Liver (tissue), 9 donors: ENCODE results near the gene MAP6D1. TPM values are rescaled to one million over a fixed set of nuclear protein-coding genes. Genes with fewer than 3 reads are reported as not detected.

Experiments used
- DNase-seq: peaks from one replicate; pipeline ENCODE4 v3.0.0-alpha.2; 2017; ENCODE audit warnings: low spot score
- H3K27ac ChIP-seq, 2 donors: one replicate each; pipeline ENCODE4 v1.7.0; 2013; ENCODE audit warnings: inconsistent platforms in 2 of 2, low read length in 2 of 2, control low read depth in 1 of 2, low read depth in 1 of 2, mild to moderate bottlenecking in 1 of 2
- H3K27me3 ChIP-seq, 4 donors: one replicate each; pipeline versions ENCODE4 v1.6.1 to v1.7.0; 2013; ENCODE audit warnings: low read length in 3 of 4, inconsistent platforms in 1 of 4, mild to moderate bottlenecking in 1 of 4, moderate library complexity in 1 of 4; ENCODE audit not compliant: control insufficient read depth in 4 of 4, insufficient read depth in 4 of 4
- H3K36me3 ChIP-seq, 4 donors: one replicate each; pipeline versions ENCODE4 v1.6.1 to v1.7.0; 2013; ENCODE audit warnings: low read length in 3 of 4, mild to moderate bottlenecking in 3 of 4, low read depth in 1 of 4, moderate library complexity in 1 of 4; ENCODE audit not compliant: control insufficient read depth in 4 of 4, insufficient read depth in 3 of 4
- H3K4me1 ChIP-seq, 4 donors: one replicate each; pipeline versions ENCODE4 v1.6.1 to v1.7.0; 2013; ENCODE audit warnings: low read length in 3 of 4, mild to moderate bottlenecking in 3 of 4, moderate library complexity in 1 of 4; ENCODE audit not compliant: control insufficient read depth in 4 of 4, insufficient read depth in 4 of 4
- H3K4me3 ChIP-seq, 3 donors: one replicate each; pipeline versions ENCODE4 v1.6.1 to v1.7.0; 2013; ENCODE audit warnings: low read length in 3 of 3, control low read depth in 1 of 3, low read depth in 1 of 3, mild to moderate bottlenecking in 1 of 3
- H3K9ac ChIP-seq, 2 donors: one replicate each; pipeline ENCODE4 v1.7.0; 2013; ENCODE audit warnings: low read length in 2 of 2, mild to moderate bottlenecking in 2 of 2, moderate library complexity in 2 of 2, control low read depth in 1 of 2, low read depth in 1 of 2
- H3K9me3 ChIP-seq, 4 donors: one replicate each; pipeline versions ENCODE4 v1.6.1 to v1.7.0; 2013; ENCODE audit warnings: low read length in 3 of 4; ENCODE audit not compliant: control insufficient read depth in 4 of 4
- EGR1 ChIP-seq, 2 donors: IDR thresholded peaks; 2 replicates each; pipeline ENCODE4 v1.6.1; 2016 to 2018; ENCODE audit warnings: antibody characterized with exemption in 2 of 2, low read depth in 2 of 2
- FOXA1 ChIP-seq: IDR thresholded peaks from 2 replicates; pipeline ENCODE4 v1.6.1; 2016; ENCODE audit warnings: antibody characterized with exemption
- FOXA2 ChIP-seq: IDR thresholded peaks from 2 replicates; pipeline ENCODE4 v1.6.1; 2016; ENCODE audit warnings: antibody characterized with exemption
- GABPA ChIP-seq, 2 donors: IDR thresholded peaks in 1 of 2; conservative IDR thresholded peaks in 1 of 2; 2 replicates each; pipeline ENCODE4 v1.6.1; 2016; ENCODE audit warnings: antibody characterized with exemption in 2 of 2, mild to moderate bottlenecking in 1 of 2, moderate library complexity in 1 of 2
- HNF4G ChIP-seq: IDR thresholded peaks from 2 replicates; pipeline ENCODE4 v1.6.1; 2016; ENCODE audit warnings: antibody characterized with exemption
- JUND ChIP-seq, 2 donors: IDR thresholded peaks; 2 replicates each; pipeline ENCODE4 v1.6.1; 2016; ENCODE audit warnings: antibody characterized with exemption in 2 of 2
- RAD21 ChIP-seq, 2 donors: IDR thresholded peaks; 2 replicates each; pipeline ENCODE4 v1.6.1; 2016; ENCODE audit warnings: antibody characterized with exemption in 2 of 2, mild to moderate bottlenecking in 2 of 2
- RXRA ChIP-seq, 2 donors: IDR thresholded peaks; 2 replicates each; pipeline ENCODE4 v1.6.1; 2017 to 2018; ENCODE audit warnings: antibody characterized with exemption in 2 of 2, mild to moderate bottlenecking in 1 of 2
- SP1 ChIP-seq: IDR thresholded peaks from 2 replicates; pipeline ENCODE4 v1.6.1; 2018; ENCODE audit warnings: antibody characterized with exemption, mild to moderate bottlenecking
- TAF1 ChIP-seq: conservative IDR thresholded peaks from 2 replicates; pipeline ENCODE4 v1.6.1; 2016; ENCODE audit warnings: antibody characterized with exemption, mild to moderate bottlenecking
- YY1 ChIP-seq: IDR thresholded peaks from 2 replicates; pipeline ENCODE4 v1.6.1; 2016; ENCODE audit warnings: antibody characterized with exemption, mild to moderate bottlenecking
- WGBS: extraction: QIAGEN DNeasy Blood & Tissue Kit; methylation state at CpG from one replicate; pipeline ENCODE4 v1.1.7; 2013; 5-methylcytosine and 5-hydroxymethylcytosine counted together
- polyA plus RNA-seq, 2 donors: library from polyadenylated mRNA; stranded (reverse) in 1 of 2; unstranded in 1 of 2; fragments of 200-250 nt in 1 of 2; fragments of >200 nt in 1 of 2; fragmentation: Nextera tagmentation in 1 of 2; extraction: Ambion mirVana in 1 of 2; gene quantifications; one replicate each; pipeline versions ENCODE4 v1.2.1 to v1.2.3, GENCODE V29; 2013 to 2015
- total RNA-seq, 2 donors: library from RNA; depleted of rRNA; stranded (reverse); fragments of >200 nt; gene quantifications; one replicate each; pipeline ENCODE4 v1.2.3, GENCODE V29; 2014
- TF ChIP-seq, protein P1 (sequence below): IDR thresholded peaks from 2 replicates; pipeline ENCODE4 v1.6.1; 2016; ENCODE audit warnings: antibody characterized with exemption
- TF ChIP-seq, protein P2 (sequence below): IDR thresholded peaks from 2 replicates; pipeline ENCODE4 v1.6.1; 2016; ENCODE audit warnings: antibody characterized with exemption
- TF ChIP-seq, protein P3 (sequence below): IDR thresholded peaks from 2 replicates; pipeline ENCODE4 v1.6.1; 2016; ENCODE audit warnings: antibody characterized with exemption, mild to moderate bottlenecking
- TF ChIP-seq, protein P4 (sequence below): fragments of 150-350 bp; IDR thresholded peaks from 2 replicates; pipeline ENCODE4 v1.5.1; 2017; ENCODE audit warnings: improper control_type of control experiment, low read depth, low read length; ENCODE audit not compliant: missing input control
- TF ChIP-seq, protein P5 (sequence below): IDR thresholded peaks from 2 replicates; pipeline ENCODE4 v1.6.1; 2016; ENCODE audit warnings: antibody characterized with exemption
- donor health status: healthy.
- donor health status: healthy.
- donor health status: healthy.
- donor health status: healthy.
- donor health status: healthy.

Gene MAP6D1
- total and polyA plus RNA-seq, 4 donors = 0.06 to 0.33 (median 0.19) TPM; not detected in 1

DNA sequence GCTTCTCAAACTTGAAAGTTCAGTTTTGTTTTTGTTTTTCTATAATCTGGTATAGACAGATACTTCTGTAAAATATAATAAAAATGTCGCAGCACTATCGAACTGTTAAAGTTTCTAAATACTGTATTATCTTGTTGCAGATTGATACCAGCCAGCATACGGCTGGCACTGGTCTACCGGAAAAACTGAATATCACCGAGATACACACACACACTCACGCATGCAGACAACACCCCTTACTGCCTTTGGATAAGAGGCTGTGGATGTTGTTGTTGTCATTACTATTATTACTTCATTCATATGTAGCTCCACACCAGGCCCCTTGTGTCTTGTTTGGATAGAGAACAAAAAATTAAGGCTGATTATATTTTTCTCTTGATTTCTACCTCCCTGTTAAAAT, 32.4 kb downstream of the MAP6D1 start:
- peaks cover 2 to 13% (median 12%) of the 10 kb centered on the region in 4 donors for H3K36me3 ChIP-seq
- H3K27me3 ChIP-seq = no peaks in the 10 kb centered on the region
- no peak overlapping the region for H3K9ac ChIP-seq
- no peak for DNase-seq
- H3K27ac ChIP-seq = no peak overlapping the region
- WGBS = 98% methylated on average over 6 of the region's 6 CpGs
- H3K4me1 ChIP-seq = no peaks in the 10 kb centered on the region
- H3K4me3 ChIP-seq = no peak overlapping the region
- TF ChIP-seq TAF1 (no peak), GABPA (IDR thresholded peaks at IDR 0.05 in 1 of 2, conservative IDR thresholded peaks at IDR 0.05 in 1 of 2) (no peak), JUND (IDR thresholded peaks at IDR 0.05) (no peak), RXRA (IDR thresholded peaks at IDR 0.05) (no peak), RAD21 (IDR thresholded peaks at IDR 0.05) (no peak), FOXA1 (no peak)
- TF ChIP-seq, protein P1, sequence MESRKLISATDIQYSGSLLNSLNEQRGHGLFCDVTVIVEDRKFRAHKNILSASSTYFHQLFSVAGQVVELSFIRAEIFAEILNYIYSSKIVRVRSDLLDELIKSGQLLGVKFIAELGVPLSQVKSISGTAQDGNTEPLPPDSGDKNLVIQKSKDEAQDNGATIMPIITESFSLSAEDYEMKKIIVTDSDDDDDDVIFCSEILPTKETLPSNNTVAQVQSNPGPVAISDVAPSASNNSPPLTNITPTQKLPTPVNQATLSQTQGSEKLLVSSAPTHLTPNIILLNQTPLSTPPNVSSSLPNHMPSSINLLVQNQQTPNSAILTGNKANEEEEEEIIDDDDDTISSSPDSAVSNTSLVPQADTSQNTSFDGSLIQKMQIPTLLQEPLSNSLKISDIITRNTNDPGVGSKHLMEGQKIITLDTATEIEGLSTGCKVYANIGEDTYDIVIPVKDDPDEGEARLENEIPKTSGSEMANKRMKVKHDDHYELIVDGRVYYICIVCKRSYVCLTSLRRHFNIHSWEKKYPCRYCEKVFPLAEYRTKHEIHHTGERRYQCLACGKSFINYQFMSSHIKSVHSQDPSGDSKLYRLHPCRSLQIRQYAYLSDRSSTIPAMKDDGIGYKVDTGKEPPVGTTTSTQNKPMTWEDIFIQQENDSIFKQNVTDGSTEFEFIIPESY = no peak
- TF ChIP-seq, protein P2, sequence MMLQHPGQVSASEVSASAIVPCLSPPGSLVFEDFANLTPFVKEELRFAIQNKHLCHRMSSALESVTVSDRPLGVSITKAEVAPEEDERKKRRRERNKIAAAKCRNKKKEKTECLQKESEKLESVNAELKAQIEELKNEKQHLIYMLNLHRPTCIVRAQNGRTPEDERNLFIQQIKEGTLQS = no peak
- TF ChIP-seq, protein P3, sequence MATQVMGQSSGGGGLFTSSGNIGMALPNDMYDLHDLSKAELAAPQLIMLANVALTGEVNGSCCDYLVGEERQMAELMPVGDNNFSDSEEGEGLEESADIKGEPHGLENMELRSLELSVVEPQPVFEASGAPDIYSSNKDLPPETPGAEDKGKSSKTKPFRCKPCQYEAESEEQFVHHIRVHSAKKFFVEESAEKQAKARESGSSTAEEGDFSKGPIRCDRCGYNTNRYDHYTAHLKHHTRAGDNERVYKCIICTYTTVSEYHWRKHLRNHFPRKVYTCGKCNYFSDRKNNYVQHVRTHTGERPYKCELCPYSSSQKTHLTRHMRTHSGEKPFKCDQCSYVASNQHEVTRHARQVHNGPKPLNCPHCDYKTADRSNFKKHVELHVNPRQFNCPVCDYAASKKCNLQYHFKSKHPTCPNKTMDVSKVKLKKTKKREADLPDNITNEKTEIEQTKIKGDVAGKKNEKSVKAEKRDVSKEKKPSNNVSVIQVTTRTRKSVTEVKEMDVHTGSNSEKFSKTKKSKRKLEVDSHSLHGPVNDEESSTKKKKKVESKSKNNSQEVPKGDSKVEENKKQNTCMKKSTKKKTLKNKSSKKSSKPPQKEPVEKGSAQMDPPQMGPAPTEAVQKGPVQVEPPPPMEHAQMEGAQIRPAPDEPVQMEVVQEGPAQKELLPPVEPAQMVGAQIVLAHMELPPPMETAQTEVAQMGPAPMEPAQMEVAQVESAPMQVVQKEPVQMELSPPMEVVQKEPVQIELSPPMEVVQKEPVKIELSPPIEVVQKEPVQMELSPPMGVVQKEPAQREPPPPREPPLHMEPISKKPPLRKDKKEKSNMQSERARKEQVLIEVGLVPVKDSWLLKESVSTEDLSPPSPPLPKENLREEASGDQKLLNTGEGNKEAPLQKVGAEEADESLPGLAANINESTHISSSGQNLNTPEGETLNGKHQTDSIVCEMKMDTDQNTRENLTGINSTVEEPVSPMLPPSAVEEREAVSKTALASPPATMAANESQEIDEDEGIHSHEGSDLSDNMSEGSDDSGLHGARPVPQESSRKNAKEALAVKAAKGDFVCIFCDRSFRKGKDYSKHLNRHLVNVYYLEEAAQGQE = no peak
- TF ChIP-seq, protein P4, sequence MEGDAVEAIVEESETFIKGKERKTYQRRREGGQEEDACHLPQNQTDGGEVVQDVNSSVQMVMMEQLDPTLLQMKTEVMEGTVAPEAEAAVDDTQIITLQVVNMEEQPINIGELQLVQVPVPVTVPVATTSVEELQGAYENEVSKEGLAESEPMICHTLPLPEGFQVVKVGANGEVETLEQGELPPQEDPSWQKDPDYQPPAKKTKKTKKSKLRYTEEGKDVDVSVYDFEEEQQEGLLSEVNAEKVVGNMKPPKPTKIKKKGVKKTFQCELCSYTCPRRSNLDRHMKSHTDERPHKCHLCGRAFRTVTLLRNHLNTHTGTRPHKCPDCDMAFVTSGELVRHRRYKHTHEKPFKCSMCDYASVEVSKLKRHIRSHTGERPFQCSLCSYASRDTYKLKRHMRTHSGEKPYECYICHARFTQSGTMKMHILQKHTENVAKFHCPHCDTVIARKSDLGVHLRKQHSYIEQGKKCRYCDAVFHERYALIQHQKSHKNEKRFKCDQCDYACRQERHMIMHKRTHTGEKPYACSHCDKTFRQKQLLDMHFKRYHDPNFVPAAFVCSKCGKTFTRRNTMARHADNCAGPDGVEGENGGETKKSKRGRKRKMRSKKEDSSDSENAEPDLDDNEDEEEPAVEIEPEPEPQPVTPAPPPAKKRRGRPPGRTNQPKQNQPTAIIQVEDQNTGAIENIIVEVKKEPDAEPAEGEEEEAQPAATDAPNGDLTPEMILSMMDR = no peak
- TF ChIP-seq, protein P5, sequence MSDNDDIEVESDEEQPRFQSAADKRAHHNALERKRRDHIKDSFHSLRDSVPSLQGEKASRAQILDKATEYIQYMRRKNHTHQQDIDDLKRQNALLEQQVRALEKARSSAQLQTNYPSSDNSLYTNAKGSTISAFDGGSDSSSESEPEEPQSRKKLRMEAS = no peak
- H3K9me3 ChIP-seq = no peaks in the 10 kb centered on the region

DNA sequence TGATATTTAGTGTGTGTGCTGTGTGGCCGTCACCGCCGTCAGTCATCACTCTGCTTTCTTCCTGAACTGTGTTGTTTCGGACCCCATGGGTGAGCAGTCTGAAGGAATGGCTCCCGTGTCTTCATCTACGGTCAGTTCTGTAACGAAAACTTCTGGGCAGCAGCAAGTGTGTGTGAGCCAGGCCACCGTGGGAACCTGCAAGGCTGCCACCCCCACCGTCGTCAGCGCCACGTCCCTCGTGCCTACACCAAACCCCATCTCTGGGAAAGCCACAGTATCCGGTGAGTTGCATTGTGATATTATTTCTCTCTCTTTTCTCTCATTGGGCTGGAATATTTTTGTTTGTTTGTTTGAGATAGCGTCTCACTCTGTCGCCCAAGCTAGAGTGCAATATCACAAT, 34.7 kb downstream of the MAP6D1 start:
- Histone ChIP-seq H3K36me3 (peaks cover 3 to 17% (median 17%) of the 10 kb centered on the region in 4 donors), H3K27me3 (no peaks in the 10 kb centered on the region), H3K4me1 (no peaks in the 10 kb centered on the region), H3K27ac (no peak overlapping the region), H3K9me3 (no peaks in the 10 kb centered on the region), H3K9ac (no peak overlapping the region), H3K4me3 (no peak overlapping the region)
- WGBS = 97% methylated on average over 16 of the region's 16 CpGs
- no peak for DNase-seq
- no peak for TF ChIP-seq HNF4G
- TF ChIP-seq, protein P1 = no peak
- no peak for TF ChIP-seq RAD21 (IDR thresholded peaks at IDR 0.05)
- TF ChIP-seq EGR1 (IDR thresholded peaks at IDR 0.05; ENCODE audit: low read depth in 2 of 2) = no peak
- no peak for TF ChIP-seq RXRA (IDR thresholded peaks at IDR 0.05)
- TF ChIP-seq, protein P3 = no peak
- TF ChIP-seq JUND (IDR thresholded peaks at IDR 0.05) = no peak
- no peak for TF ChIP-seq TAF1
- TF ChIP-seq YY1 = no peak
- TF ChIP-seq, protein P2 = no peak
- TF ChIP-seq, protein P5 = no peak
- no peak for TF ChIP-seq GABPA (IDR thresholded peaks at IDR 0.05 in 1 of 2, conservative IDR thresholded peaks at IDR 0.05 in 1 of 2)
- TF ChIP-seq FOXA2 = no peak
- no peak for TF ChIP-seq FOXA1
- TF ChIP-seq SP1 = no peak
